ENCODE data around the gene SFXN5.

SFXN5 gene

GRCh38 chr2:73088211-73088610 is 16.7 kb upstream of the SFXN5 start:
- H3K36me3 ChIP-seq (ENCODE audit: insufficient read depth, low read length), result no peaks in the 10 kb centered on the region
- H3K27me3 ChIP-seq (ENCODE audit: insufficient read depth, low read length), result no peaks in the 10 kb centered on the region
- H4K20me1 ChIP-seq (ENCODE audit: insufficient read depth, low read length), result no peaks in the 10 kb centered on the region
- H3K9ac ChIP-seq (ENCODE audit: low read length), result no peak overlapping the region
- H3K4me3 ChIP-seq (ENCODE audit: low read depth, low read length, poor library complexity, severe bottlenecking), result no peak overlapping the region
- no peak overlapping the region for H2AFZ ChIP-seq (ENCODE audit: low read length)
- no peaks in the 10 kb centered on the region for H3K79me2 ChIP-seq (ENCODE audit: insufficient read depth, low read length)
- H3K4me1 ChIP-seq (ENCODE audit: insufficient read depth, low read length, severe bottlenecking), result no peaks in the 10 kb centered on the region
- TF ChIP-seq CTCF (IDR thresholded peaks at IDR 0.05; ENCODE audit: low read length), result no peak
- no peak for TF ChIP-seq EZH2 (IDR thresholded peaks at IDR 0.05; ENCODE audit: borderline replicate concordance, low read length)
- no peaks in the 10 kb centered on the region for H3F3A ChIP-seq (ENCODE audit: insufficient read depth, low read length)
- no peak overlapping the region for H3K27ac ChIP-seq (ENCODE audit: low read depth, low read length, poor library complexity, severe bottlenecking)
- H3K4me2 ChIP-seq (ENCODE audit: low read length), result no peak overlapping the region
- H3K9me2 ChIP-seq (ENCODE audit: low read depth, low read length), result no peaks in the 10 kb centered on the region
- no peaks in the 10 kb centered on the region for H3K9me3 ChIP-seq (ENCODE audit: low read length)

- no peak overlapping the region for H3K4me2 ChIP-seq (ENCODE audit: low read length)
- no peaks in the 10 kb centered on the region for H4K20me1 ChIP-seq (ENCODE audit: insufficient read depth, low read length)
- no peaks in the 10 kb centered on the region for H3K4me1 ChIP-seq (ENCODE audit: insufficient read depth, low read length, severe bottlenecking)
These were observed 15.8 kb upstream of the SFXN5 start for GRCh38 chr2:73087311-73087710.

GRCh38 chr2:73085691-73086090 is 14.2 kb upstream of the SFXN5 start:
- Histone ChIP-seq H3F3A (ENCODE audit: insufficient read depth, low read length) (no peaks in the 10 kb centered on the region), H3K9me3 (ENCODE audit: low read length) (no peaks in the 10 kb centered on the region), H2AFZ (ENCODE audit: low read length) (no peak overlapping the region), H3K79me2 (ENCODE audit: insufficient read depth, low read length) (no peaks in the 10 kb centered on the region), H3K9ac (ENCODE audit: low read length) (no peak overlapping the region), H3K4me3 (ENCODE audit: low read depth, low read length, poor library complexity, severe bottlenecking) (no peak overlapping the region), H3K4me1 (ENCODE audit: insufficient read depth, low read length, severe bottlenecking) (no peaks in the 10 kb centered on the region), H3K36me3 (ENCODE audit: insufficient read depth, low read length) (no peaks in the 10 kb centered on the region), H3K4me2 (ENCODE audit: low read length) (no peak overlapping the region), H4K20me1 (ENCODE audit: insufficient read depth, low read length) (no peaks in the 10 kb centered on the region), H3K27ac (ENCODE audit: low read depth, low read length, poor library complexity, severe bottlenecking) (no peak overlapping the region), H3K9me2 (ENCODE audit: low read depth, low read length) (no peaks in the 10 kb centered on the region), H3K27me3 (ENCODE audit: insufficient read depth, low read length) (no peaks in the 10 kb centered on the region; the same call in 1 of the 2 replicates)
- peak; percentile 93 for TF ChIP-seq CTCF (IDR thresholded peaks at IDR 0.05; ENCODE audit: low read length)
- TF ChIP-seq EZH2 (IDR thresholded peaks at IDR 0.05; ENCODE audit: borderline replicate concordance, low read length), result no peak

More at GRCh38 chr2:73087311-73087710, 15.8 kb upstream of the SFXN5 start:
- no peaks in the 10 kb centered on the region for H3K9me2 ChIP-seq (ENCODE audit: low read depth, low read length)
- TF ChIP-seq CTCF (IDR thresholded peaks at IDR 0.05; ENCODE audit: low read length) (no peak), EZH2 (IDR thresholded peaks at IDR 0.05; ENCODE audit: borderline replicate concordance, low read length) (no peak)
- H2AFZ ChIP-seq (ENCODE audit: low read length), result no peak overlapping the region
- no peak overlapping the region for H3K9ac ChIP-seq (ENCODE audit: low read length)
- no peaks in the 10 kb centered on the region for H3K79me2 ChIP-seq (ENCODE audit: insufficient read depth, low read length)
- H3K4me3 ChIP-seq (ENCODE audit: low read depth, low read length, poor library complexity, severe bottlenecking), result no peak overlapping the region
- no peaks in the 10 kb centered on the region for H3F3A ChIP-seq (ENCODE audit: insufficient read depth, low read length)
- no peaks in the 10 kb centered on the region for H3K9me3 ChIP-seq (ENCODE audit: low read length)
- H3K27me3 ChIP-seq (ENCODE audit: insufficient read depth, low read length), result no peaks in the 10 kb centered on the region; the same call in 1 of the 2 replicates
- H3K36me3 ChIP-seq (ENCODE audit: insufficient read depth, low read length), result no peaks in the 10 kb centered on the region
- no peak overlapping the region for H3K27ac ChIP-seq (ENCODE audit: low read depth, low read length, poor library complexity, severe bottlenecking)
